Measurements from ENCODE around the gene BCKDK.

Gene BCKDK

GRCh38 chr16:31073142-31073969, 34.8 kb upstream of the BCKDK start:
- peaks cover 84% of the 10 kb centered on the region for H3K79me2 ChIP-seq (ENCODE audit: control insufficient read depth, low read length)
- peaks cover 22% of the 10 kb centered on the region for H3K4me1 ChIP-seq (ENCODE audit: control insufficient read depth, low read length)
- H3F3A ChIP-seq (ENCODE audit: control insufficient read depth, insufficient read depth) = 0 out of 2 replicates have a peak, but pooled peaks cover 2% of the 10 kb centered on the region
- H3K27me3 ChIP-seq (ENCODE audit: control insufficient read depth, low read length) = no peaks in the 10 kb centered on the region
- H3K4me2 ChIP-seq (ENCODE audit: low read length) = peak overlapping the region; percentile 94
- no peaks in the 10 kb centered on the region for H3K9me2 ChIP-seq (replicated peaks; ENCODE audit: control insufficient read depth, low read length)
- peaks cover 37% of the 10 kb centered on the region for H3K36me3 ChIP-seq (ENCODE audit: control insufficient read depth, low read length)
- no peaks in the 10 kb centered on the region for H3K9me3 ChIP-seq (ENCODE audit: control insufficient read depth, insufficient read depth, low read length)
- TF ChIP-seq CTCF (IDR thresholded peaks at IDR 0.05; ENCODE audit: low read depth, low read length, poor library complexity, severe bottlenecking) (peak; percentile 2), EZH2phosphoT487 (IDR thresholded peaks at IDR 0.05; ENCODE audit: borderline replicate concordance, low read length) (no peak)
- H3K4me3 ChIP-seq (ENCODE audit: low read length) = peak overlapping the region; percentile 91
- H4K20me1 ChIP-seq (ENCODE audit: control insufficient read depth, insufficient read depth, low read depth, low read length) = peaks cover 5% of the 10 kb centered on the region; the same call in 1 of the 2 replicates
- peak overlapping the region; percentile 73 for H3K27ac ChIP-seq (ENCODE audit: low read depth, low read length)

- no peaks in the 10 kb centered on the region for H3K27me3 ChIP-seq (ENCODE audit: control insufficient read depth, low read length)
- H3K4me2 ChIP-seq (ENCODE audit: low read length) = peak within 1 kb of the TSS; percentile 94
- H3K9me3 ChIP-seq (ENCODE audit: control insufficient read depth, insufficient read depth, low read length) = no peaks in the 10 kb centered on the region
- H3K4me1 ChIP-seq (ENCODE audit: control insufficient read depth, low read length) = peaks cover 22% of the 10 kb centered on the region
- H3F3A ChIP-seq (ENCODE audit: control insufficient read depth, insufficient read depth) = 0 out of 2 replicates have a peak, but pooled peaks cover 2% of the 10 kb centered on the region
- H4K20me1 ChIP-seq (ENCODE audit: control insufficient read depth, insufficient read depth, low read depth, low read length) = peaks cover 5% of the 10 kb centered on the region; the same call in 1 of the 2 replicates
- peak within 1 kb of the TSS; percentile 73 for H3K27ac ChIP-seq (ENCODE audit: low read depth, low read length)
- peaks cover 84% of the 10 kb centered on the region for H3K79me2 ChIP-seq (ENCODE audit: control insufficient read depth, low read length)
- no peak for TF ChIP-seq EZH2phosphoT487 (IDR thresholded peaks at IDR 0.05; ENCODE audit: borderline replicate concordance, low read length)
- no peak for TF ChIP-seq CTCF (IDR thresholded peaks at IDR 0.05; ENCODE audit: low read depth, low read length, poor library complexity, severe bottlenecking)
- H3K36me3 ChIP-seq (ENCODE audit: control insufficient read depth, low read length) = peaks cover 45% of the 10 kb centered on the region
- no peaks in the 10 kb centered on the region for H3K9me2 ChIP-seq (replicated peaks; ENCODE audit: control insufficient read depth, low read length)
- H3K4me3 ChIP-seq (ENCODE audit: low read length) = peak within 1 kb of the TSS; percentile 91
Measured at GRCh38 chr16:31073970-31074813, 34.0 kb upstream of the BCKDK start, which contains the start of the genes ZNF646 and ZNF668. Gene ZNF646, plus strand, starts transcription at chr16:31074422. Its CDS starts 1,903 bp downstream, at chr16:31076325. Gene ZNF668, minus strand, starts transcription at chr16:31074240. Its CDS starts 9,781 bp downstream, at chr16:31064459.

- peaks cover 5% of the 10 kb centered on the region; the same call in 1 of the 2 replicates for H4K20me1 ChIP-seq (ENCODE audit: control insufficient read depth, insufficient read depth, low read depth, low read length)
- peaks cover 22% of the 10 kb centered on the region for H3K4me1 ChIP-seq (ENCODE audit: control insufficient read depth, low read length)
- H3K27ac ChIP-seq (ENCODE audit: low read depth, low read length) = peak overlapping the region; percentile 72
- peaks cover 51% of the 10 kb centered on the region for H3K36me3 ChIP-seq (ENCODE audit: control insufficient read depth, low read length)
- no peaks in the 10 kb centered on the region for H3K9me3 ChIP-seq (ENCODE audit: control insufficient read depth, insufficient read depth, low read length)
- peak overlapping the region; percentile 91 for H3K4me3 ChIP-seq (ENCODE audit: low read length)
- TF ChIP-seq CTCF (IDR thresholded peaks at IDR 0.05; ENCODE audit: low read depth, low read length, poor library complexity, severe bottlenecking) (peak; percentile 56), EZH2phosphoT487 (IDR thresholded peaks at IDR 0.05; ENCODE audit: borderline replicate concordance, low read length) (no peak)
- H3K9me2 ChIP-seq (replicated peaks; ENCODE audit: control insufficient read depth, low read length) = no peaks in the 10 kb centered on the region
- 0 out of 2 replicates have a peak, but pooled peaks cover 2% of the 10 kb centered on the region for H3F3A ChIP-seq (ENCODE audit: control insufficient read depth, insufficient read depth)
- peak overlapping the region; percentile 91 for H3K4me2 ChIP-seq (ENCODE audit: low read length)
- H3K79me2 ChIP-seq (ENCODE audit: control insufficient read depth, low read length) = peaks cover 87% of the 10 kb centered on the region
- no peaks in the 10 kb centered on the region for H3K27me3 ChIP-seq (ENCODE audit: control insufficient read depth, low read length)
Measured at GRCh38 chr16:31074814-31075183, 33.4 kb upstream of the BCKDK start.
